DMS114 treated with DMSO at 0.1 percent for 48 hours (cell line): ENCODE measurements around the gene ME1.
"Not testable (repeated sequence)": the region's sequence is repeated elsewhere in the genome, so short reads cannot be mapped to it uniquely, and the experiment has no call there.

Source experiments
- DNase-seq: peaks from one replicate; lab custom pipeline; 2025; ENCODE audit not compliant: unreplicated experiment; lab: John Stamatoyannopoulos, UW

The ME1 gene

DNA sequence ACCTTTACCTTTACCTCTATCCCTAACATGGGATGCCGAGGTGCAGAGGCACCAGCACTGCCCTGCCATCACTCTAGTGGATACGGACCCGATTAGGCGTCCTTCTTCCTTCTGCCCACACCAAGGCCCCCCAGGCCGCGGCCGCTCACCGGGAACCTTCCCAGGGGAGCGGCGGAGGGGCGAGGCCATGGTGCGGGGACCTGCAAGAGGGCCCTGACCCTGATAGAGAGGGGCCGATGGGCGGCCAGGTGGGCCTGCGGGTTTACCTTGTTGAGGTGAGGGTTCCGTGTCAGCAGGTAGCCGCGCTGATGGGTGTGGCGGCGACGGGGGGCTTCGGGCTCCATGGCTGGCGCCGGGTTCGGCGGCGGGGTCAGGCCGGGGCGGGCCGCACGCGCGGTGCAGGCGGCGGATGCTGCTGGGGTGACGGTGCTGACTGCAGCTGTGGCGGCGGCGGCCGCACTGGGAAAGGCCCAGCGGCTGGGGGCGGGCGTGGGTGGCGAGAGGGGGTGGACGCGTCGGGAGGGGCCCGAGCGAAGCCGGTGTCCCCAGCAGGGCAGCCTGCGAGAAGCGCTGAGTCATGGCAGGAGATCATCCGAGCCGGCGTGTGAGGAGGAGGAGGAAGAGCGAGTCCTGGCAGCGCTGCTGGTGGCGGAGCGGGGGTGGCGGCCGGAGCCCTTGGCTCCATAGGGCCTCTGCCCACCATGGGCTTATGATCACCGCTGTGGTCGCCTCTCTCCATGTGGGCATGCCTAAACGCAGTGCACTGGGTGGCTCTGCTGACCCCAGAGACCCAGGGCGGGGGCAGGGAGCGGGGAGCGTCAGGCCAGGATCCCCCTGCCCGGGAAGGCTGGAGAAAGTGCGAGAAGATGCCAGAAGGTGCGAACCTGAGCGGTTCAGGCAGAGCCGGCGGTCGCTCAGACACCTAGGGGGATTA, at the start of gene ME1:
TSS of gene ME1 (minus strand) at position 441 of the 934 bp plus-strand sequence. CDS start at position 344, 97 bp downstream.
- DNase-seq, result no peak

GRCh38 chr6:83480470-83480869, 49.6 kb upstream of the ME1 start:
- DNase-seq, result no peak

- no peak for DNase-seq
Observed at GRCh38 chr6:83479389-83479788, 48.5 kb upstream of the ME1 start.

GRCh38 chr6:83476971-83477370, 46.1 kb upstream of the ME1 start:
- no peak for DNase-seq

DNA sequence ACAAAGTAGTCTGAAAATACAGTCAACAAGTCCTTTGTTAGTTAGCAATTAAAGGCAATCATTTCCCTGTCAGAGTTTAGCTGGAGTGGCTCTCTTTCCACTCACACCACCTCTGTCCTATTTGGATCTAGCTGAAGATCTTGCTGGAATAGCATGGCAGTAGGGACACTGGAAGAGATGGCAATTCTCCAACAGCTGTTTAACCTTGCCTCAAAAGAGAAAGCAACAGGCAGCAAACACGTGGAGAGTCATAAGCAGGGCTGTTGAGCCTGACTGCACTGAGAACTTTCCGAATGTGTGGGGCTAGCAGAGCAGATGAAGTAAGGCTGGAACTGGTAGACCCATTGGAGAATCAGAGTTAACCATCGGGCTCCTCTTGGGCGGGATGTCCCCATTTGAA, 43.5 kb upstream of the ME1 start:
- DNase-seq, result no peak

DNA sequence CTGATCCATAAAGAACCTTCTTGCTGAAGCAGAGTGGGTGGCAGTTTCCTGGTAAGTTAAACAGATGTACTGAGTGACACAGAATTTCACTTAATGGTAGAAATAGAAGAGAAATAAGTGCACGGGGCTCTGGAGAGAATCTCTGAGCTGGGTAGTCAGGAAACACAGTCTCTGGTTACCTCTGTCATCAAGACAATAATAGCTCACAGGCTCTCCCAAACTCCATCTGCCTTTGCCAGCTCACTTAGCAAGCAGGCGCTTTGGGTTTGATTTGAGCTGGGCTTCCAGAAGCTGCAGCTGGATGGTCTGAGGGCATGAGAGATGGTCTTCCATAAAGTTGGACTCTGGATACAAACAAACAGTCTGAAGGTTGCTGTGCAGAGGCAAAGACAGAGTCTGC, 41.9 kb upstream of the ME1 start:
- DNase-seq, result no peak

- no peak for DNase-seq
Observed at GRCh38 chr6:83470587-83470986, 39.7 kb upstream of the ME1 start.

GRCh38 chr6:83470001-83470400, 39.1 kb upstream of the ME1 start:
- no peak for DNase-seq

- DNase-seq, result no peak
Observed at GRCh38 chr6:83467620-83468036, 36.8 kb upstream of the ME1 start.

DNA sequence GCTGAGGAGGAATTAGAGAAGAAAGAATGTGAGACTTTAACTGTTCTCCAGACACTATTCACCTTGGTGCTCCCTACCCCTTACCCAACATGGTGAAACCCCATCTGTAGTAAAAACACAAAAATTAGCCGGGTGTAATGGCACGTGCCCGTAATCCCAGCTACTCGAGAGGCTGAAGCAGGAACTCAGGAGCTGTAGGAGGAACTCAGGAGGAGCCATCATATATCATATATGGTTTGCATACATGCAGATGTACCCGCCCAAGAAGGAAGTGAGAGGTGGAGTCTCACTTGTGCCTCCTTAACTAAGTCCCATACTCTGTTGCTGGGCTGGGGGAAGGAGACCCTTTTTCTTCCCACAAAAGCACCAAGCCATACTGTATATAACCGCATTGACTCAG, 35.5 kb upstream of the ME1 start:
- DNase-seq, result no peak

DNA sequence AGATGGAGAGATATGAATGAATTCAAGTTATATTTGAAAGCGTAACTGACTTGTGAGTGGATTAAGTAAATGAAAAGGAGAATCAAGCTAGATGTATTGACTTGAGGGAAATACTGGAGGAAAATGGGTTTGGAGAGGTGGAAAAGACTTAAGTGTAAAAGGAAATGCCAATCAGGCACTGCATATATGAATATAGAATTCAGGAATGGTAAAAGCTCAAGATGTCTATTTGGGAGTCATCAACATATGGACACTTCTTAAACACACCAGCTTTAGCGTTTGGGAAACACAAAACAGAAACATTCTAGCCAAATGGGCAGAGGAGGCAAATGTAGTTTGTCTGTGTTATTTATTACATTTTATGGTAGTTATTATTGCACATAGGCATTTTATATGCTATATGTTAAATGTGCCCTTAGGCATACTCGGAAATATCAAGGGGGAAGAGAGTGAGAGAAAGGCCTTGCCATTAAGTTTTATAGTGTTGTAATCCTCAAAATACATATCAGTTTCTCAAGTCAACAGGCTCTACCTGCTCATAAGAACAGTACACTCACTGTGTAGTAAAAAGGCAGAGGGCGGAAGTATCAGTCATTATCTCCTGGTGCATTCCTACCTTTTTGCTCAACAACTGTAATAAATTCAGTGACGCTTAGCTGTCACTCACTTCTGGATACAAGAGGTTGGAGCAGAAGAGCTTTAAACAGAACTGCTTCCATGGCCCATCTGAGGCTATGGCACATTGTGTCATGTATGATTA, 33.7 kb upstream of the ME1 start:
- no peak for DNase-seq

- no peak for DNase-seq
Observed at GRCh38 chr6:83463886-83464285, 33.0 kb upstream of the ME1 start.

DNA sequence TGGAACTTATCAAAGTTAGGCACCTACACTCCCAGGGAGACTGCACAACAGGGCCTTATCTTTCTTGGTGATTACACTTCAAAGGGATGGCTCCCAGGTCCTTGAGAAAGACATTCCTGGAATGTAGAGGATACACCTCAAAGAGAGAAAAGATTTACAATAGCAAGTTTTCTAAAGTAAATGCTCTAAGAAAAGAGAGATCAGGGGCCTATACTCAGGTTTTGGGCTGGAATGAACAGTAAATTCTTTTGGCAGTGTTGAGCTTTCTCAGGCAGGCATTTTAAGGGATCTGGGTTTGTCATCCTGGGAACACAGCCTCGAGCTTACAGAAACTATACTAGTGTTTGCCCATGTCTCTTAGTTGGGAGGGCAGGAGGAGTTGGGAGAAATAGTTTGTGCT, 31.7 kb upstream of the ME1 start:
- no peak for DNase-seq

GRCh38 chr6:83461438-83461837, 30.6 kb upstream of the ME1 start:
- no peak for DNase-seq

- no peak for DNase-seq
Observed at GRCh38 chr6:83459663-83460062, 28.8 kb upstream of the ME1 start.

DNA sequence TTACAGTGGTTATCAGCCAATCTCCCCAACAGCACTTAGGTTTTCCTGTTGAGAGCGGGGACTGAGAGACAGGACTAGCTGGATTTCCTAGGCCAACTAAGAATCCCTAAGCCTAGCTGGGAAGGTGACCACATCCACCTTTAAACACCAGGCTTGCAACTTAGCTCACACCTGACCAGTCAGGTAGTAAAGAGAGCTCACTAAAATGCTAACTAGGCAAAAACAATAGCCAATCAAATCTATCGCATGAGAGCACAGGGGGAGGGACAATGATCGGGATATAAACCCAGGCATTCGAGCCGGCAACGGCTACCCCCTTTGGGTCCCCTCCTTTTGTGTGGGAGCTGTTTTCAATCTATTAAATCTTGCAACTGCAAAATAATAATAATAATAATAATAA, 19.2 kb upstream of the ME1 start:
- DNase-seq, result not testable (repeated sequence)

DNA sequence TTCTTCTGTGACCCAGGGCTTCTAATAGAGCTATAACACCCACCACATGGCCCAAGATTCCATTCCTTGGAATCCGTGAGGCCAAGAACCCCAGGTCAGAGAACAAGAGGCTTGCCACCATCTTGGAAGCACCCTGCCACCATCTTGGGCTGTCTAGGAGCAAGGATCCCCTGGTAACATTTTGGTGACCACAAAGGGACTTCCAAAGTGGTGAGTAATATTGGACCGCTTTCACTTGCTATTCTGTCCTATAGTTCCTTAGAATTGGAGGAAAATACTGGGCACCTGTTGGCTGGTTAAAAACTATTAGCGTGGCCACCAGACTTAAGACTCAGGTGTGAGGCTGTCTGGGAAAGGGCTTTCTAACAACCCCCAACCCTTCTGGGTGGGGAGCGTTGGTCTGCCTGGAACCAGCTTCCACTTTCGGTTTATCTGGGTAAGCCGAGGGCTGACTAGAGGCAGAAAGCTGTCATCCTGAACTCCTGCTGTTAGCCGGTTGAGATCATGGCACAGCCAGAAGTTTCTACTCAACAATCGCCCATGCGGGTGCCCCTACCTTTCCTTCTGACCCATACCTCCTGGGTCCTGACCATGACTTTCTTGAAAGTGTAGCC, 13.3 kb upstream of the ME1 start:
- not testable (repeated sequence) for DNase-seq

GRCh38 chr6:83443516-83443915, 12.7 kb upstream of the ME1 start:
- no peak for DNase-seq

DNA sequence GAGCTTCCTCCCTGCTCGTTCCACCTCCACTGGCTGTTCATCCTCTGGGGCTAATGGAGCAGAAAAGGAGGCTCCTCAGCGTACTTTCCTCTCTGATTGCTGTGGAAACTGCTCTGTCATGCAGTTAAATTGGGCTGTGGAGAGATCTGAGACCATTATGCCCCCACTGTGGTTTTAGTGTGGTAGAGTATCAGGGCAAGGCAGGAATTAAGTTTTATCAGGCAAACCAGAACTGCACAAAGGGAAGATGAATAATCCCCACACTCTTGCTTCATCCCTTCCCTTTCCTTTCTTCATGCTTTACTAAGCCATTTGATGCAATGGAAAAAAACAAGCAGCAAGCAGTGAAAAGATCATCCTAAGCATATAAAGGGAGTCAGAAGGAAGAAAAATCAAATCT, 11.9 kb upstream of the ME1 start:
- no peak for DNase-seq

DNA sequence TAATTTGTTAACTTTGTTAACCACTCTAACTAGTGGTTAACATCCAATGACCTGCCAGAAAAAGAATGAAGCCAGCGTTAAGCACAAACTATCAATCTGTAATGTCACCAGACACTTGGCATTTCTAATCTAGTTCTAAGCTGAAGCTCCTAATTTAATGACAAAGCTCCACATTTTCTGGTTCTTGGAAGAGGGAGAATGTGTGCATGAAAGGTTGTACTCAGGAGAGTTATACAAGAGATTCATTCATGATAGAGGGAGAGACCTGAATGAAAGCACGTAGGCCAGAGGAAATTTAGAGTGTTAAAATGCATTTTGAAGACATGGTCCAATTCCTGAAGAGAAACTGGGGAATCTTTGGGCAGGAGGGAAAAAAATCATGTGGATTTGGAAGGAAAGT, 8.3 kb upstream of the ME1 start:
- DNase-seq, result no peak

DNA sequence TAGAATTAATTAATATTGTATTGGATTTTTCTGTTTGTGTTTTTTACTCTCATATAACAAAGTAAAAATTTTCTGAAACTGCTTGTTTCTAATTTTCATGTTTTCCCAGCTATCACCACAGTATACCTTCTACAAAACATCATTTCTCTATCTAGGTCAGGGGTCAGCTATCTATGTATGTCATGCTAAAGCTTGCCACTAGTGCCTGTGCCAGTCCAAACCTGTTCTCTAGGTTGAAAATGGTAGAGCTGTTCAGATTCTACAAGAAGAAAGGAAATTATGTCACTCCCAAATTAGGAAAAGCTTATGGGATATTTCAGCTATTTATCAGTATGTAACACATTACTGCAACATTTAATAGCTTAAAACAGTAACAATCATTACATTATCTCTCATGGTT, 5.8 kb upstream of the ME1 start:
- no peak for DNase-seq

DNA sequence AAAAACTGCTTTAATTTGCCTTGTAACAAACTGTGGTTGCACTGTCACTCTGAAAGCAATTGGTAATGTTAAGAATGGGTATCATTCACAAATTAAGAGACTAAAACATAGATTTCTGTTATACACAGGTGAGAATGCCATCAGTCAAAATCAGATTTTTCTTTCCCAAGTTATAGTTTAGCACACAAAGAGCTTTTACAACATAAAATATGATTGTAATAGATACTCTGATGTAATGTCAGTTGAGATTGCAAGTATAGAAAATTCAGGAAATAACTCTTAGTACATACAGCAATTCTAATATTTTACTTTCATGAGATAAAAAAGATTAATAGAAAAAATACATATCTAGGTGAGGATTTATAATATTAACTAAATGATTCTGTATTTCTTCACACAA, 2.3 kb upstream of the ME1 start:
- no peak for DNase-seq
